Mesenchymal stem cell (in vitro differentiated cells and primary cell): ENCODE data around the gene DCANP1.

Source experiments
- DNase-seq: peaks from one replicate; pipeline ENCODE4 v3.0.0-alpha.2; 2013
- H2AFZ ChIP-seq: one replicate; pipeline ENCODE4 v1.6.1; 2013; ENCODE audit warnings: low read depth, mild to moderate bottlenecking, control low read depth, inconsistent platforms, low read length, moderate library complexity
- H2AK5ac ChIP-seq: 2 replicates; pipeline ENCODE4 v1.6.1; 2013; ENCODE audit warnings: low read length, moderate library complexity, mild to moderate bottlenecking, inconsistent platforms; ENCODE audit not compliant: severe bottlenecking
- H2BK120ac ChIP-seq: one replicate; pipeline ENCODE4 v1.6.1; 2013; ENCODE audit warnings: low read depth, mild to moderate bottlenecking, inconsistent platforms, low read length, moderate library complexity
- H2BK12ac ChIP-seq, 2 experiments: one replicate each; pipeline ENCODE4 v1.6.1; 2013; ENCODE audit warnings: inconsistent platforms in 2 of 2, low read length in 2 of 2, mild to moderate bottlenecking in 2 of 2, moderate library complexity in 2 of 2, control low read depth in 1 of 2
- H2BK15ac ChIP-seq: one replicate; pipeline ENCODE4 v1.6.1; 2013; ENCODE audit warnings: mild to moderate bottlenecking, low read depth, inconsistent platforms; ENCODE audit not compliant: poor library complexity, severe bottlenecking
- H2BK5ac ChIP-seq: 2 replicates; pipeline ENCODE4 v1.6.1; 2013; ENCODE audit warnings: low read depth, mild to moderate bottlenecking, low read length, control low read depth, inconsistent platforms; ENCODE audit not compliant: poor library complexity, severe bottlenecking
- H3K14ac ChIP-seq, 2 experiments: one replicate each; pipeline ENCODE4 v1.6.1; 2013; ENCODE audit warnings: inconsistent platforms in 2 of 2, low read length in 2 of 2, control low read depth in 1 of 2, mild to moderate bottlenecking in 1 of 2, moderate library complexity in 1 of 2
- H3K18ac ChIP-seq, 2 experiments: one replicate each; pipeline ENCODE4 v1.6.1; 2013; ENCODE audit warnings: inconsistent platforms in 2 of 2, low read length in 2 of 2, control low read depth in 1 of 2, low read depth in 1 of 2, mild to moderate bottlenecking in 1 of 2
- H3K23ac ChIP-seq, 2 experiments: one replicate each; pipeline ENCODE4 v1.6.1; 2013; ENCODE audit warnings: inconsistent platforms in 2 of 2, low read length in 2 of 2, mild to moderate bottlenecking in 2 of 2, moderate library complexity in 2 of 2, control low read depth in 1 of 2
- H3K27ac ChIP-seq: 2 replicates; pipeline ENCODE4 v1.5.1; 2013; ENCODE audit warnings: mild to moderate bottlenecking, moderate library complexity, low read length, control low read depth, inconsistent platforms; ENCODE audit not compliant: poor library complexity, severe bottlenecking
- H3K27me3 ChIP-seq, 2 experiments: 2 replicates each; pipeline versions ENCODE4 v1.6.1 to v1.7.0; 2013; ENCODE audit warnings: low read length in 2 of 2, mild to moderate bottlenecking in 2 of 2, moderate library complexity in 2 of 2, control low read depth in 1 of 2, inconsistent platforms in 1 of 2; ENCODE audit not compliant: control insufficient read depth in 1 of 2, insufficient read depth in 1 of 2
- H3K36me3 ChIP-seq, 2 experiments: 2 replicates each; pipeline versions ENCODE4 v1.6.1 to v1.7.0; 2013; ENCODE audit warnings: low read length in 2 of 2, control low read depth in 1 of 2, inconsistent platforms in 1 of 2, low read depth in 1 of 2, mild to moderate bottlenecking in 1 of 2; ENCODE audit not compliant: insufficient read depth in 2 of 2, control insufficient read depth in 1 of 2
- H3K4ac ChIP-seq, 2 experiments: one replicate each; pipeline ENCODE4 v1.6.1; 2013; ENCODE audit warnings: inconsistent platforms in 2 of 2, low read length in 2 of 2, mild to moderate bottlenecking in 2 of 2, moderate library complexity in 2 of 2, control low read depth in 1 of 2, low read depth in 1 of 2
- H3K4me1 ChIP-seq: 2 replicates; pipeline ENCODE4 v1.6.1; 2013; ENCODE audit warnings: low read depth, low read length, control low read depth; ENCODE audit not compliant: control insufficient read depth, insufficient read depth
- H3K4me2 ChIP-seq: 2 replicates; pipeline ENCODE4 v1.6.1; 2013; ENCODE audit warnings: low read length, mild to moderate bottlenecking, inconsistent platforms; ENCODE audit not compliant: poor library complexity, severe bottlenecking
- H3K4me3 ChIP-seq, 2 experiments: 2 replicates each; pipeline versions ENCODE4 v1.5.1 to v1.7.0; 2013; ENCODE audit warnings: low read length in 2 of 2, mild to moderate bottlenecking in 2 of 2, control low read depth in 1 of 2, low read depth in 1 of 2; ENCODE audit not compliant: insufficient read depth in 1 of 2
- H3K79me1 ChIP-seq: replicated peaks from 2 replicates; pipeline ENCODE4 v1.6.1; 2013; ENCODE audit warnings: mild to moderate bottlenecking, control low read depth, low read length, inconsistent platforms; ENCODE audit not compliant: poor library complexity, severe bottlenecking
- H3K9ac ChIP-seq: 2 replicates; pipeline ENCODE4 v1.7.0; 2013; ENCODE audit warnings: mild to moderate bottlenecking, low read length, moderate library complexity
- H3K9me3 ChIP-seq: 2 replicates; pipeline ENCODE4 v1.7.0; 2013; ENCODE audit warnings: mild to moderate bottlenecking, low read length; ENCODE audit not compliant: control insufficient read depth
- H4K8ac ChIP-seq: one replicate; pipeline ENCODE4 v1.6.1; 2013; ENCODE audit warnings: inconsistent platforms, mild to moderate bottlenecking, low read length, moderate library complexity
- H4K91ac ChIP-seq: one replicate; pipeline ENCODE4 v1.6.1; 2013; ENCODE audit warnings: mild to moderate bottlenecking, low read length, inconsistent platforms
- whole genome bisulfite sequencing: methylation state at CpG from one replicate; pipeline ENCODE4 v1.1.7; 2013; ENCODE audit warnings: mixed read lengths; 5-methylcytosine and 5-hydroxymethylcytosine counted together

Gene DCANP1

DNA sequence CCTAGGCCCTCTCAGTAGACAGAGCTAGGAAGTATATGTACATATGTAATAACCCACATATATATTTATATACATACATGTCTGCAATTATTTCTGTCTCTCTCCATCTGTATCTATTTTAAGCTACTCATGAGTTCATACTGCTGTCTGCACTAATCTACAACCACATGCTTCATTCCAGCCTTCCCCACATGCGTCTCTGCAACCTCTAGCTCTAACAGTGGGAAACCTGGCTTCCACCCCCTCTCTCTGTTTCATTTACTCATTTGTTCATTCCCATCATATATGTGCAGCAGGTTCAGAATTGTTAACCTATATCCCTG is 23.3 kb downstream of the DCANP1 start:
- Histone ChIP-seq H2BK5ac (no peak overlapping the region), H3K36me3 (no peaks in the 10 kb centered on the region), H3K4me3 (no peak overlapping the region), H3K23ac (no peak overlapping the region), H2BK120ac (no peak overlapping the region), H3K4me2 (no peak overlapping the region), H2BK15ac (no peak overlapping the region), H3K9ac (no peak overlapping the region), H3K14ac (no peak overlapping the region), H2BK12ac (no peak overlapping the region), H3K4ac (no peak overlapping the region), H3K9me3 (peaks cover 24% of the 10 kb centered on the region), H3K27ac (no peak overlapping the region), H3K4me1 (no peaks in the 10 kb centered on the region), H2AFZ (no peak overlapping the region), H4K8ac (no peak overlapping the region), H3K18ac (no peak overlapping the region), H2AK5ac (no peak overlapping the region), H4K91ac (no peak overlapping the region), H3K79me1 (no peaks in the 10 kb centered on the region), H3K27me3 (peaks cover 0 to 29% of the 10 kb centered on the region in 2 experiments)
- 88% methylated on average over 1 of the region's 1 CpG for WGBS
- no peak for DNase-seq

GRCh38 chr5:135423146-135423845 is 23.9 kb downstream of the DCANP1 start:
- H4K91ac ChIP-seq: no peak overlapping the region
- H3K9me3 ChIP-seq: peaks cover 19% of the 10 kb centered on the region
- peaks cover 0 to 25% of the 10 kb centered on the region in 2 experiments for H3K27me3 ChIP-seq
- H2BK15ac ChIP-seq: no peak overlapping the region
- H2BK120ac ChIP-seq: no peak overlapping the region
- no peak overlapping the region for H3K9ac ChIP-seq
- H3K27ac ChIP-seq: no peak overlapping the region
- H3K23ac ChIP-seq: no peak overlapping the region
- H3K4me3 ChIP-seq: no peak overlapping the region
- H3K4me2 ChIP-seq: no peak overlapping the region
- no peak overlapping the region for H4K8ac ChIP-seq
- no peak overlapping the region for H2BK12ac ChIP-seq
- H2AK5ac ChIP-seq: no peak overlapping the region
- WGBS: 72% methylated on average over 5 of the region's 7 CpGs
- H3K18ac ChIP-seq: no peak overlapping the region
- DNase-seq: no peak
- H3K79me1 ChIP-seq: no peaks in the 10 kb centered on the region
- H3K4ac ChIP-seq: no peak overlapping the region
- no peaks in the 10 kb centered on the region for H3K4me1 ChIP-seq
- H3K36me3 ChIP-seq: no peaks in the 10 kb centered on the region
- H3K14ac ChIP-seq: no peak overlapping the region
- no peak overlapping the region for H2BK5ac ChIP-seq
- no peak overlapping the region for H2AFZ ChIP-seq

GRCh38 chr5:135422419-135422818 is 24.7 kb downstream of the DCANP1 start:
- Histone ChIP-seq H3K36me3 (no peaks in the 10 kb centered on the region), H3K4me1 (no peaks in the 10 kb centered on the region), H3K27ac (no peak overlapping the region), H2AFZ (no peak overlapping the region), H2BK15ac (no peak overlapping the region), H3K14ac (no peak overlapping the region), H2BK5ac (no peak overlapping the region), H2AK5ac (no peak overlapping the region), H3K18ac (no peak overlapping the region), H2BK120ac (no peak overlapping the region), H3K4me2 (no peak overlapping the region), H3K4ac (no peak overlapping the region), H3K23ac (no peak overlapping the region), H2BK12ac (no peak overlapping the region), H3K79me1 (no peaks in the 10 kb centered on the region), H4K91ac (no peak overlapping the region), H3K9me3 (peaks cover 14% of the 10 kb centered on the region), H3K27me3 (peaks cover 0 to 20% of the 10 kb centered on the region in 2 experiments), H3K9ac (no peak overlapping the region), H3K4me3 (no peak overlapping the region), H4K8ac (no peak overlapping the region)
- DNase-seq: no peak

- Histone ChIP-seq H2BK15ac (no peak overlapping the region), H4K8ac (no peak overlapping the region), H3K4me2 (no peak overlapping the region), H3K14ac (no peak overlapping the region), H3K4me3 (no peak overlapping the region), H3K79me1 (no peaks in the 10 kb centered on the region), H2AFZ (no peak overlapping the region), H2BK5ac (no peak overlapping the region), H3K27me3 (peaks cover 0 to 8% of the 10 kb centered on the region in 2 experiments), H2BK12ac (no peak overlapping the region), H2BK120ac (no peak overlapping the region), H3K36me3 (no peaks in the 10 kb centered on the region), H3K9me3 (peaks cover 14% of the 10 kb centered on the region), H3K27ac (no peak overlapping the region), H3K23ac (no peak overlapping the region), H3K18ac (no peak overlapping the region), H4K91ac (no peak overlapping the region), H3K4me1 (no peaks in the 10 kb centered on the region), H3K9ac (no peak overlapping the region), H2AK5ac (no peak overlapping the region), H3K4ac (no peak overlapping the region)
- DNase-seq: no peak
Observed at GRCh38 chr5:135417083-135417482, 30.1 kb downstream of the DCANP1 start.
